Vagina (tissue), 2 donors: ENCODE measurements around the gene MYH7B.

ENCODE experiments used
- CTCF ChIP-seq, 3 experiments: fragments of 450-650 bp in 2 of 3; fragments of 200-600 bp in 1 of 3; sonication (generic) in 1 of 3; IDR thresholded peaks; one replicate each; pipeline ENCODE4 v1.5.1; 2017 to 2019; ENCODE audit warnings: antibody characterized with exemption in 3 of 3, mild to moderate bottlenecking in 2 of 3, moderate library complexity in 2 of 3
- POLR2AphosphoS5 ChIP-seq, 2 donors: sonication (generic); formaldehyde crosslinking; IDR thresholded peaks; one replicate each; pipeline ENCODE4 v1.9.0; 2017; ENCODE audit warnings: antibody characterized with exemption in 2 of 2, mild to moderate bottlenecking in 2 of 2, low read depth in 1 of 2; ENCODE audit not compliant: insufficient read depth in 1 of 2

GRCh38 chr20:34915131-34915530 lies 40.5 kb upstream of the MYH7B start:
- TF ChIP-seq CTCF (IDR thresholded peaks at IDR 0.05) = no peak
- TF ChIP-seq POLR2AphosphoS5 (IDR thresholded peaks at IDR 0.05; ENCODE audit: insufficient read depth in 1 of 2, low read depth in 1 of 2) = no peak
